Uterus (tissue), 2 donors: ENCODE data around the gene SYTL3.

Experiments used
- CTCF ChIP-seq, 4 experiments: fragments of 200-600 bp in 2 of 4; fragments of 450-650 bp in 2 of 4; sonication (generic) in 2 of 4; IDR thresholded peaks; one replicate each; pipeline ENCODE4 v1.5.1; 2016 to 2019; ENCODE audit warnings: antibody characterized with exemption in 4 of 4, mild to moderate bottlenecking in 2 of 4, moderate library complexity in 1 of 4
- POLR2A ChIP-seq, 2 donors: fragments of 450-650 bp; IDR thresholded peaks; one replicate each; pipeline ENCODE4 v1.6.1; 2016; ENCODE audit warnings: antibody characterized with exemption in 2 of 2, mild to moderate bottlenecking in 1 of 2, moderate library complexity in 1 of 2

DNA sequence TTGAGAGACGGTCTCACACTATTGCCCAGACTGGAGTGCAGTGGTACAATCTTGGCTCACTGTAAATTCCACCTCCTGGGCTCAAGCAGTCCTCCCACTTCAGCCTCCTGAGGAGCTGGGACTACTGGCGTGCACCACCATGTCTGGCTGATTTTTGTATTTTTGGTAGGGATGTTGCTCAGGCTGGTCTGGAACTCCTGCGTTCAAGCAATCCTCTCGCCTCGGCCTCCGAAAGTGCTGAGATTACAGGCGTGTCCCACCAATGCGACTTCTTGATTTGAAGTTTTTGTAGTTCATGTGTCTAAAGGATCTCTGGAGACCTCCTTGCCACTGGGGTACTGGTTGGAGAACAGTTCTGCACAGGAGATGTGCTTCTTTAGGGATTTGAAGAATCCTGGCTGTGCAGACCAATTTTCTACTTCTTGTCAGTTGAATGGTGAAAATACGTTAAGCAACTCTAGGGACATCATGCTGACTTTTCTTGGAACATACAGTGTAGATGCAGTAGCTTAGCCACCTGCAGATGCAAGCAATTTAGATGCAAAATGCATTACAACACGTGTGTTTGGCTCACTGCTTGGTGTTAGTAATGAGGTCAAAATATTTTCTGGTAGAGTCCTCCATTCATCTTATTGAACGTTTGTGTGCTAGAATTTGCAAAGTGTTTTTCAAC, 28.2 kb downstream of the SYTL3 start:
- TF ChIP-seq CTCF (IDR thresholded peaks at IDR 0.05) (no peak), POLR2A (IDR thresholded peaks at IDR 0.05) (no peak)
